AG04450 (cell line): Measurements from ENCODE around the gene OAT. TPM values are rescaled to one million over a fixed set of nuclear protein-coding genes. Genes with fewer than 3 reads are reported as not detected.

Experiments
- CTCF ChIA-PET: fragments of 300-600, 350-600 bp; formaldehyde crosslinking; extraction: SDS; loops from one replicate; lab custom pipeline; 2022; ENCODE audit warnings: antibody characterized with exemption, inconsistent platforms; lab: Charles Lee
- POLR2A ChIA-PET: fragments of 350-600 bp; formaldehyde crosslinking; extraction: SDS; loops from one replicate; lab custom pipeline; 2021; ENCODE audit warnings: antibody characterized with exemption, inconsistent platforms; lab: Yijun Ruan, JAX
- DNase-seq: peaks from one replicate; pipeline ENCODE4 v3.0.0-alpha.2; 2011; ENCODE audit warnings: low read depth, low spot score
- H3K27ac ChIP-seq: one replicate; pipeline ENCODE4 v1.5.1; 2012; ENCODE audit warnings: low read depth, low read length, control low read depth
- H3K27me3 ChIP-seq: one replicate; pipeline ENCODE4 v1.6.0; 2012; ENCODE audit warnings: low read length; ENCODE audit not compliant: control insufficient read depth, insufficient read depth
- H3K4me3 ChIP-seq: 2 replicates; pipeline ENCODE4 v1.5.1; 2011; ENCODE audit warnings: mild to moderate bottlenecking, low read depth, low read length, control low read depth
- H3K9me3 ChIP-seq: 2 replicates; pipeline ENCODE4 v1.5.1; 2012; ENCODE audit warnings: low read length; ENCODE audit not compliant: control insufficient read depth, insufficient read depth
- polyA plus RNA-seq: library from polyadenylated mRNA; depleted of rRNA; stranded (reverse); fragments of >200 nt; gene quantifications from 2 replicates; pipeline ENCODE4 v1.2.3, GENCODE V29; 2011
- TF ChIP-seq, protein P1 (sequence below): IDR thresholded peaks from 2 replicates; pipeline ENCODE4 v1.5.1; 2011; ENCODE audit warnings: low read depth, low read length, control low read depth, inconsistent platforms

Gene OAT
- polyA plus RNA-seq, 1 experiment, result 182 TPM

DNA sequence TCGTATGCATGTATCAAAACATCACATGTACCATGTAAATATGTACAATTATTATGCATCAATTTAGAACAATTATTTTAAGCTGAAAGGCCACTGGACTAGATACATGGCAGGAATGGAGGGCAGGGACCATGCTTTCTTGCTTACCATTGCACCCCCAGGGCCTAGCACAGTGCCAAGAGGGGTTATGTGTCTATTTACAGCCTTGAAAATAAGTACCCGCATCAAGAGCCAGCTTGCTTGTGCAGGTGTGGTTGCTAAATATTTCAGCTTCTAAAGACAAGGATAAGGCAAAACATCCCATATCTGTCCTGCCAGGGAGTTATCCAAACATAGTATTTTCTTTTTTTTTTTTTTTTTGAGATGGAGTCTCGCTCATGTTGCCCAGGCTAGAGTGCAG lies 14.7 kb upstream of the OAT start:
- TF ChIP-seq, protein P1, sequence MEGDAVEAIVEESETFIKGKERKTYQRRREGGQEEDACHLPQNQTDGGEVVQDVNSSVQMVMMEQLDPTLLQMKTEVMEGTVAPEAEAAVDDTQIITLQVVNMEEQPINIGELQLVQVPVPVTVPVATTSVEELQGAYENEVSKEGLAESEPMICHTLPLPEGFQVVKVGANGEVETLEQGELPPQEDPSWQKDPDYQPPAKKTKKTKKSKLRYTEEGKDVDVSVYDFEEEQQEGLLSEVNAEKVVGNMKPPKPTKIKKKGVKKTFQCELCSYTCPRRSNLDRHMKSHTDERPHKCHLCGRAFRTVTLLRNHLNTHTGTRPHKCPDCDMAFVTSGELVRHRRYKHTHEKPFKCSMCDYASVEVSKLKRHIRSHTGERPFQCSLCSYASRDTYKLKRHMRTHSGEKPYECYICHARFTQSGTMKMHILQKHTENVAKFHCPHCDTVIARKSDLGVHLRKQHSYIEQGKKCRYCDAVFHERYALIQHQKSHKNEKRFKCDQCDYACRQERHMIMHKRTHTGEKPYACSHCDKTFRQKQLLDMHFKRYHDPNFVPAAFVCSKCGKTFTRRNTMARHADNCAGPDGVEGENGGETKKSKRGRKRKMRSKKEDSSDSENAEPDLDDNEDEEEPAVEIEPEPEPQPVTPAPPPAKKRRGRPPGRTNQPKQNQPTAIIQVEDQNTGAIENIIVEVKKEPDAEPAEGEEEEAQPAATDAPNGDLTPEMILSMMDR, result no peak
- POLR2A ChIA-PET, result no interaction called here
- no peak overlapping the region for H3K4me3 ChIP-seq
- CTCF ChIA-PET, result interaction anchor here (1.1 kb wide), 1 partner anchor 45 kb away, joined by 6 read pairs; no protein-coding TSS in a partner anchor
- no peak for DNase-seq
- H3K27me3 ChIP-seq, result peaks cover 5% of the 10 kb centered on the region
- no peaks in the 10 kb centered on the region for H3K9me3 ChIP-seq
- no peak overlapping the region for H3K27ac ChIP-seq

DNA sequence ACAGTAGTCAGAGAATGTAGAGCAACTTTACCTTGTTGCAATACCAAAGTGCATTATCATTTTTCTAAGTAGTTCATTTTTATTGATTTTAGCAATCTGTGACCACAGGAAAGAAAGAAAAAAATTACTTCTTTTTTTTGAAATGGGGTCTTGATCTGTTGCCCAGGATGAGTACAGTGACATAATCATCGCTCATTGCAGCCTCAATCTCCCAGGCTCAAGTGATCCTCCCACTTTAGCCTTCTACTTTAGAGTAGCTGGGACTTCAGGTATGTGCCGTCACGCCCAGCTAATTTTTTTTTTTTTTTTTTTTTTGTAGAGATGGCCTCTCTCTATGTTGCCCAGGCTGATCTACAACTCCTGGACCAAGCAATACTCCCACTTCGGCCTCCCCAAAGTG lies 11.4 kb upstream of the OAT start:
- CTCF ChIA-PET, result no interaction called here
- Histone ChIP-seq H3K27me3 (peaks cover 12% of the 10 kb centered on the region), H3K27ac (no peak overlapping the region), H3K9me3 (no peaks in the 10 kb centered on the region), H3K4me3 (no peak overlapping the region)
- POLR2A ChIA-PET, result no interaction called here
- DNase-seq, result no peak
- TF ChIP-seq, protein P1, result no peak

DNA sequence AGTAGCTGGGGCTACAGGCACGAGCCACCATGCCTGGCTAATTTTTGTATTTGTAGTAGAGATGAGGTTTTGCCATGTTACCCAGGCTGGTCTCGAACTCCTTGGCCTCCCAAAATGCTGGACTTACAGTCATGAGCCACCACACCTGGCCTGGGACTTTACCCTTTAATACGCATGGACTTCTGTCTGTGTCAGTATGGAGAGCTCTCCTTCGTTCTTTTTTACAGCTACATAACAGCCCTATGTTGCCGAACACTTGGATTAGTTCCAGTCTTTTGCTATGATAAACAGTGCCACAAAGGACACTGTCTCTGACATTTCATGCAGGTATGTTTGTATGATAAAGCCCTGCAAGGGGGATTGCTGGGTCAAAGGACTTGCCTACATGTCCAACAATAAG lies 10.9 kb upstream of the OAT start:
- ChIA-PET CTCF (no interaction called here), POLR2A (no interaction called here)
- H3K27ac ChIP-seq, result no peak overlapping the region
- H3K9me3 ChIP-seq, result no peaks in the 10 kb centered on the region
- TF ChIP-seq, protein P1, result no peak
- no peak overlapping the region for H3K4me3 ChIP-seq
- DNase-seq, result no peak
- peaks cover 12% of the 10 kb centered on the region for H3K27me3 ChIP-seq

DNA sequence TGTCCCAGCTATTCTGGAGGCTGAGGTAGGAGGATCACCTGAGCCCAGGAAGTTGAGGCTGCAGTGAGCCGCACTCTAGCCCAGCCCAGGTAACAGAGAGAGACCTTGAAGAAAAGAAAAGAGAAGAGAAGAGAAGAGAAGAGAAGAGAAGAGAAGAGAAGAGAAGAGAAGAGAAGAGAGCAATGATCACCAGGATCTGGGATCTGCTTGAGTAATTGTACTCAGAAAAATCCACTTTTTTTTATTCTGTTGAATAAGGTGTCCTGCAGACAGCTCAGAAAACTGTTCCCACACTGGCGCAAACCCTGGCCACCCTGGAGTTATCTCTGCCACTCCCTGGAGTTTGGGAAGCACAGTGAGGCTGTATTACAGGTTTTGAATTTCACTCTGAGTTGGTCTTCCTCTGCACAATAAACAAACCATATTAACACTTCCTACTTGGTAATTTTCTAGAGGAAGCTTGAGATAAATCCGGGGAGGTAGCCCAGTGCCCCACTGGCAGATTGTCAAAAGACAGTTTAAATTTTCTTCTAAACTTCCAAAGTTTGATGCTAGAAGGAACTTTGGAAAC lies 9.6 kb upstream of the OAT start:
- CTCF ChIA-PET, result no interaction called here
- no peak for DNase-seq
- Histone ChIP-seq H3K27me3 (peaks cover 16% of the 10 kb centered on the region), H3K4me3 (no peak overlapping the region), H3K27ac (no peak overlapping the region), H3K9me3 (no peaks in the 10 kb centered on the region)
- POLR2A ChIA-PET, result no interaction called here
- TF ChIP-seq, protein P1, result no peak

DNA sequence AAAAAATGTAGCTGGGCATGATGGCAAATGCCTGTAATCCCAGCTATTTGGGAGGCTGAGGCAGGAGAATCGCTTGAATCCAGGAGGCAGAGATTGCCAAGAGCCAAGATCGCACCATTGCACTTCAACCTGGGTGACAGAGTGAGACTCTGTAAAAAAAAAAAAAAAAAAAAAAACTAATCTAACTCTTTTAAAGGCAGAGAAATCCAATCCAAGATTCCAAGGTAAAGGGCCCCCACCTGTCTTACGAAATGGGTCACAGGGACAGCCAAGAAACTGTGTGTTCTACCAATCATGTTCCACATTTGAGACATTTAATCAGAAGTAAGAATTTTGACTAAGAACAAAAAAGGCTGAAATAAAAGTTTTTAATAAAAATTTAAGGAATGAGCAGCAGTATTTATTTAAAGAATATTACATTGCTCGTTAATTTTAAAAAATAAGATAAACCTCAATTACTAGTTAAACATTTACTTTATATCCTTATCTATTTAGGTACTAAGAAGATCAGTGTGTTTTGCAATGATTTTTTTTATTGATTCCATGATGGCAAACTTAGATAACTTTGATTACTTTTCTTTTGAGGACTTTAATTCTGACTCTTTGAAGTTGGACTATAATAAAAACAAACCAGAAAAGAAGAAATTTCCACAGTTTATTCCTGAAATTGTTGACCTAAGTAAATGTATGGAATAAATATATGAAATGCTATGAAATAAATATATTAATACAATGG lies 6.7 kb upstream of the OAT start:
- no peak overlapping the region for H3K27ac ChIP-seq
- POLR2A ChIA-PET, result interaction anchor here (0.6 kb wide), 1 partner anchor 19 kb away, joined by 3 read pairs; no protein-coding TSS in a partner anchor
- TF ChIP-seq, protein P1, result no peak

More for the DNA sequence above, 6.7 kb upstream of the OAT start:
- no peak for DNase-seq
- Histone ChIP-seq H3K4me3 (no peak overlapping the region), H3K27me3 (peaks cover 27% of the 10 kb centered on the region), H3K9me3 (no peaks in the 10 kb centered on the region)
- CTCF ChIA-PET, result interaction anchor here (0.7 kb wide), 1 partner anchor 315 kb away, joined by 3 read pairs; no protein-coding TSS in a partner anchor
